ENCODE results near the gene KCNAB2.

Gene KCNAB2

GRCh38 chr1:6134741-6135510 lies 89.2 kb downstream of the KCNAB2 start:
- no peak for DNase-seq

DNA sequence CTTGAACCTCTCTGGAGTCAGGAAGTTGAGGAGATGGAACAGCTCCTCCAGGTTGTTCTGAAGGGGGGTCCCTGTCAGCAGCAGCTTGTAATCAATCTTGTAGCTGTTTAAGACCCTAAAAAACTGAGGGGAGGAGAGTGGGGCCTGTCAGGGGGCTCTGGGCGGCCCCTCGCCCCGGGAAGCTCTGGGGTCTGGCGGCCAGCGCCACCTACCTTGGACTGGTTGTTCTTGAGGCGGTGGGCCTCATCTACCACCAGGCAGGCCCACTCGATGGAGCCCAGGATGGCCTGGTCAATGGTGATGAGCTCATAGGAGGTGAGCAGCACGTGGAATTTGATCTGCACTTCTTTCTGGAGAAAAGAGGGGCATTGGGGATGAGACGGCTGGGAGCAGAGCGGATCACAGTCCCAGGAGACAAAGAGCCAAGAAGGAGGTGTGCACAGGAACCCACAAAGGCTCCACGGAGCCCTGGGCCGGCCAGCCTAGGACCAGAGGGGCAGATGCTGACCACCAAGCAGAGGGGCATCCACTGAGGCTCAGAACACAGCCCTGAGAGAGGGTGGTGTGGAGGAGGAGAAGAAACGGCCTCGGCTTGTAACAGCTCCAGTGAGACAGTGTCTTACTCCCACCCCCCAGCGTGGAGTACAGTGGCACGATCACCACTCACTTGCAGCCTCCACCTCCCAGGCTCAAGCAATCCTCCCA lies 91.0 kb downstream of the KCNAB2 start:
- no peak for DNase-seq

DNA sequence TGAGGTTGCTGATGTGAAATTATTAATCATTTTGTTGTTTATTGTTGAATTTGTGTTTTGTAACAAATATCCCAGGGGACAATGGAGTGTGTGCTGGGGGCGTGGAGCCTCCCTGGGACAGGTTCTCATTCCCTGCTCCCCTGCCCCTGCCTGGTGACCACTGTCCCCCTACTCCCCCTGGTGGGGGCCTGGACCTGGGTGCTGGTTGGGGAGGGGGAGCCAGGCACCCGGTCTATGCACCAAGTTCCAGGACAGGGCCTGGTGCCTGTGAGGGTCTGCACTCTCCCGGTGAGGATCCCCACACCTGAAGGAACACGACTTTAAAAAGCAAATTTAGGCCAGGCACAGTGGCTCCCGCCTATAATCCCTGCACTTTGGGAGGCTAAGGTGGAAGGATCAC lies 92.1 kb downstream of the KCNAB2 start:
- no peak for DNase-seq

- no peak for DNase-seq
Measured at GRCh38 chr1:6140413-6140812, 94.7 kb downstream of the KCNAB2 start.

GRCh38 chr1:6141592-6141991 lies 95.9 kb downstream of the KCNAB2 start:
- DNase-seq = no peak

DNA sequence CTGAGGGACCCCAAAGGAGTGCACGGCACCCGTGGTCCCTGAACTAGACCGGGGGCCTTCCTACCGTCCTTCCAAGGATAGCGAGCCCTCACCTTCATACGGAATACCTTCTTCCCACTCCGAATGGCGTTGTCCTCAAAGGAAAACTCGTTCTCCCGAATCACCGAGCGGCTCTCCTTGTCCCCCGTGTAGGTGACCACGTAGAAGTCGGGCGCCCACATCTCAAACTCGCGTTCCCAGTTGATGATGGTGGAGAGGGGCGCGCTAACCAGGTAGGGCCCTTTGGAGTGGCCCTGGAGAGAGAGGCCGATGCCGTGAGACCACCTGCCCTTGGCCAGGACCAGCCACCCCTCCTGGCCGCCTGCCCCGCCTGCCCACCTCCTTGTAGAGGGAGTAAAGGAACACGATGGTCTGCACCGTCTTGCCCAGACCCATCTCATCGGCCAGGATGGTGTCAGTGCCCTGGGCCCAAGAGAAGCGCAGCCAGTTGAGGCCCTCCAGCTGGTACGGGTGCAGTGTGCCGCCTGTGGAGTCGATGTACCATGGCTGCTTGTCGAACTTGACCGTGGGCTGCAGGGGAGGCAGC lies 96.4 kb downstream of the KCNAB2 start:
- DNase-seq = no peak

GRCh38 chr1:6142734-6143133 lies 97.0 kb downstream of the KCNAB2 start:
- DNase-seq = no peak

- no peak for DNase-seq
Measured at GRCh38 chr1:6143395-6143794, 97.7 kb downstream of the KCNAB2 start.

GRCh38 chr1:6144175-6144574 lies 98.5 kb downstream of the KCNAB2 start:
- no peak for DNase-seq

- no peak for DNase-seq
Measured at GRCh38 chr1:6144647-6145395, 99.1 kb downstream of the KCNAB2 start.

- DNase-seq = no peak
Measured at GRCh38 chr1:6145396-6145750, 99.7 kb downstream of the KCNAB2 start.

- DNase-seq = no peak
Measured at GRCh38 chr1:6145864-6146410, 100.2 kb downstream of the KCNAB2 start.

DNA sequence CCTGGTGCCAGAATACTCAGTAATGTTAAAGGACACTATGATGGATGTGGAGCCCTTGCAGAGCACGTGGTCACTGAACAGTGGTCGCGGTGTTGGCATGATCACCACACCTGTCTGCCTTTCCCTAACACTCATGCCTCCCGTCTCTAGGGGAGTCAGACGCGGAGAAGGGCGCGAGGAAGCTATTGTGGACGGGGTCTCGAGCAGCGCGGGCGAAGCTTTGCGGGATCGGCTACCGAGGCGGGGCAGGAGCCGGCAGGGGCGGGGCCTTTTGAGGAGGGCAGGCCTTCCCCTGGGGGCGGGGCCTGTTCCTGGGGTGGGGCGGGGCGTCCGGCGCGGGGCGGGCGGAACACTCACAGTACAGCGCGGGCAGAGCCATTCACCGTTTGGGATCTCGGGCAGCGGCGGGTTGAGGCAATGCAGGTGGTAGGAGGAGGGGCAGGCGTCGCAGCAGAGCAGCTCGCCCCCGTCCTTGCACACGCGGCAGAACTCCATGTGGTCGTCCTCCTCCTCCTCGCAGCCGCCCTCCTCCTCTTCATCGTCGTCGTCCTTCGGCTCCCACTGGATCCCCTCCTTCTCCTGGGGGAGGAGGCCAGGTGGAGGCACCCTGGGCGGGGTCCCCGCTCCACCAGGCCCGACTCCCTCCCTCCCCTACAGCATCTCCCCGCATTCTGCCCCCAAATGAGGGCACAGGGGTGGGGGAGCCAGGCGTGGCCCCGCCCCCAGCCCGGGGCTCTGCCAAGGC lies 103.0 kb downstream of the KCNAB2 start:
- DNase-seq = peak; percentile 86

GRCh38 chr1:6149597-6149996 lies 103.9 kb downstream of the KCNAB2 start:
- DNase-seq = no peak

DNA sequence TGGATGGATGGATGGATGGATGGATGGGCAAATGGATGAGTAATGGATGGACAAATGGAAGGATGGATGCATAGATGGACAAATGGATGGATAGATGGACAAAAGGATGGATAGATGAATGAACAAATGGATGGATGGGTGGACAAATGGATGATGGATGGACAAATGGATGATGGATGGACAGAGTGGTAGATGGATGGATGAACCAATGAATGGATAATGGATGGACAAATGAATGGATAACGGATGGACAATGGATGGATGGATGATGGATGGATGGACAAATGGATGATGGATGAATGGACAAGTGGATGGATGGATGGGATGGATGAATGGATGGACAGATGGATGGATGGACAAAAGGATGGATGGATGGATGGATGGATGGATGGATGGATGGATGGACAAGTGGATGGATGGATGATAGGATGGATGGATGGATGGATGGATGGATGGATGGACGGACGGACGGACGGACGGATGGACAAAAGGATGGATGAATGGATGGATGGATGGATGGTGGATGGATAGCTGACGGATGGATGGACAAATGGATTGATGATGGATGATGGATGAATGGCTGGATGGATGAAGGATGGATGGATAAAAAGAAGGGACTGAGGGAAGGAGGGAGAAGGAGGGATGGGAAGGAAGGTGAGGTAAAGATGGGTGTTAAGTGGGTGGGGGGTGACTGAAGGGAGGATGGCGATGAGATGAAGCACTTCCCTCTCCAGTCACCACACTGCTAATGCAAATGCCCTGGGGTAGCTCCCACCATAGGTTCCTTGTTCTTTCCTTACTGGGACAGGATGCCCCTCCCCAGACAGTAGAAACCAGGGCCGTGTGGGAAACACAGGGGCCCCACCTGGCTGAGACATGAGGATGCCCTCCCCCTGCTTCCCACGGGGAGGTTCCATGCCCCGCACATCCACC lies 104.6 kb downstream of the KCNAB2 start:
- no peak for DNase-seq
